Measurements from ENCODE around the gene RSRC1.
"Not testable (repeated sequence)": the region's sequence is repeated elsewhere in the genome, so short reads cannot be mapped to it uniquely, and the experiment has no call there.

The RSRC1 gene

GRCh38 chr3:158244274-158244673 lies 134.4 kb downstream of the RSRC1 start:
- no peak for DNase-seq

DNA sequence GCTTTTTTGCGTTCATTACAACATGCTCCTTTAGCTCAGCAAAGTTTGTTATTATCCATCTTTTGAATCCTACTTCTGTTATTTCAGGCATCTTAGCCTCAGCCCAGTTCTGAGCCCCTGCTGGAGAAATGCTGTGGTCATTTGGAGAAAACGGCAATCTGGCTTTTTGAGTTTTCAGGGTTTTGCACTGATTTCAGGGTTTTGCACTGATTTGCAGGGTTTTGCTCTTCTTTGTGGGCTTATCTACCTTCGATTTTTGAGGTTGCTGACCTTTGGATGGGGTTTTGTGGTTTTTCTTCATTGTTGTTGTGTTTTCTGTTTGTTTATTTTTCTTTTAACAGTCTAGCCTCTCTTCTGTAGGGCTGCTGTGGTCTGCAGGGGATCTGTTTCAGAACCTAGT lies 137.4 kb downstream of the RSRC1 start:
- DNase-seq = no peak

GRCh38 chr3:158248261-158248660 lies 138.4 kb downstream of the RSRC1 start:
- no peak for DNase-seq

DNA sequence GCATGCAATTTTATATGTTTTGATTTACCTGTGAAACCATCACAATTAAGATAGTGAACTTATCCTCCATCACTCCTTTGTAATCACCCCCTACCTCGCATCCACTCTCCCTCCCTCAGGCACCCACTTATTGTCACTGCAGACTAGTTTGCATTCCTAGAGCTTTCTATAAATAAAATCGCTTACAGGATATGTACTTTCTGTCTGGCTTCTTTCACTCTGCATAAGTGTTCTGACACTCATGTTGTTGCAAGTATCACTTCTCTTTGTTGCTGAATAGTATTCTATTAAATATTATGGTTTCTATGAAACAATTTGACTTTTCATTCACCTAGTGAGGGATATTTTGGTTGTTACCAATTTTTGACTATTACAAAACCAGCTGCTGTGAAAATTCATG lies 139.3 kb downstream of the RSRC1 start:
- no peak for DNase-seq

DNA sequence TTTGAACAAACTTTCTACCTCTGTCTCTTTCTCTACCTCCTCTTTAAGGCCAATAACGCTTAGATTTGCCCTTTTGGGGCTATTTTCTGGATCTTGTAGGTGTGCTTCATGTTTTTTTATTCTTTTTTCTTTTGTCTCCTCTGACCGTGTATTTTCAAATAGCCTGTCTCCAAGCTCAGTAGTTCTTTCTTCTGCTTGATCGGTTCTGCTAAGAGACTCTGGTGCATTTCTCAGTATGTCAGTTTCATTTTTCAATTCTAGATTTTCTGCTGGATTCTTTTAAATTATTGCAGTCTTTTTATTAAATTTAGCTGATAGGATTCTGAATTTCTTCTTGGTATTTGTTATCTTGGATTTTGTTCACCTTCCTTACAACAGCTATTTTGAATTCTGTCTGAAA lies 148.7 kb downstream of the RSRC1 start:
- DNase-seq = no peak

DNA sequence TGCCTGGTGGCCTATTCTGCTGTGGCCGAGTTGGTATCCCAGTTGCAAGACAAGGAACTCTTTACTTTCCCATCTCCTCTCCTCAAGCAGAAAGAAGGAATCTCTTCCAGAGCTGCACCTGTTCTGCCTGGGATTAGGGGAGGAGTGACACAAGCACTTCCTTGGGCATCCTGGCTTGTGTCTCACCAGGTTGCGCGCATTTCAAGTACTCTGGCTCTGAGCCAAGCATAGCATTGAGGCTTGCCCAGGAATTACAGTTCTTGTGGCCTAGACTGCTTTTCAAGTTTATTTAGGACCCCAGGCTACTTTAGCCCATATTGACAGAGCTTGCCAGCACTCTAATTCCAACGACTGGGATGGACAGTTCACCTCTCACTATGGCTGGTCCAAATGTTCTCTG lies 150.5 kb downstream of the RSRC1 start:
- no peak for DNase-seq

- no peak for DNase-seq
Observed at GRCh38 chr3:158261371-158261991, 151.6 kb downstream of the RSRC1 start.

DNA sequence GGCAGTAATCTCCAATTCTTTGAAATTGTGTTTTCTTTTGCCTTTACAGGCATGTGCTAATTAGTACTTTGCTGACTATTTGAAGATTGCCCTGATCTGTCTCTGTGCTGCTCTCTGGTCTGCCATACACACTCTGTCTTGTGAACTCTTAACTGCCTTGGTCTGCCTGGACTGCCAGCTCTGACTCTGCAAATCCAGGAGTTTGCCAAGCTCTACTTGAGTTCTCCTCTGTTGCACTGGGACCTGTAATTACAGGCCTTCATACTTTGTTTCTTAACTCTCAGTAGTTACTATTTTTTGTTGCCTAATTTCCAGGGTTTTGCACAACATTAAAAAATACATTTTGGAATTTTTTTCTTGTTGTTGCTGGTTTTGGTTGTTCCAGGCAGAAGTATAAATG lies 155.0 kb downstream of the RSRC1 start:
- DNase-seq = no peak

GRCh38 chr3:158267015-158267414 lies 157.1 kb downstream of the RSRC1 start:
- DNase-seq = no peak

GRCh38 chr3:158269942-158270341 lies 160.1 kb downstream of the RSRC1 start:
- no peak for DNase-seq

DNA sequence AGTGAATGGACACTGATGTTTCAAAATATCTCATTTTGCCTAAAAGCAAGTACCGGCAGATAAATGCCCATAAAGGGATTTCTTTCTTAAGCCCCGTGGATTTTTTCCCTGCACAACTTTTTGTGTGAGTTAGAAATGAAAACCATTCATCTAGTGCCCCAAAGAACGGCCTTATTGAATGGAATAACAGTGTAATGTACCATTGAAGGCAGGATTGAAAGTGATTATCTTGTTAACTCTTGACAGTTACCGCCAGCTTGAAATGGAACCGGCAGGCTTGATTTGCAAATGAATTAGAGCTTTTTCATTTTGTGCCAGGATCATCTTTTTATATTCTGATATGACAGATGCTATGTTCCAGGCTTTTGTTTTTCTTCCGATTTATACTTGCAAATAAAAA lies 162.2 kb downstream of the RSRC1 start:
- no peak for DNase-seq

DNA sequence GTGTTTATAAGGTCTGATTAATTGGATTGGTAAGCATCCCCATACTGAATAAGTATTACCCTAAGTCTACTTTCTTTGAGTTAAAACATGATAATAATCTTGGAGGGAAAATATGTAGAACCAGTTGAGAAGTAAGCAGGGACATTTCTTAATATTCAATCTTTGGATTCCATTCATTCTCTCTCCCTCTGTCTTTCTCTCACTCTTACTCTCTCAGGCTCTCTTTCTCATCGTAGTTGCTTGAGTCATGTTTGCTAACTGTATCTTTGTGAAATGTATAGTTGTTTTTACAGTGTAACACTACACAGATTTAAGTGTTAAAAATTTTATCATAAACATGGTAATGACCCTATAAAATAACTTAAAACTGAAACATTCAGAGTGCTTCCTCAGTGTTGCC lies 163.8 kb downstream of the RSRC1 start:
- no peak for DNase-seq

- no peak for DNase-seq
Observed at GRCh38 chr3:158278187-158278586, 168.3 kb downstream of the RSRC1 start.

GRCh38 chr3:158279609-158280008 lies 169.7 kb downstream of the RSRC1 start:
- DNase-seq = no peak

- no peak for DNase-seq
Observed at GRCh38 chr3:158295771-158296170, 185.9 kb downstream of the RSRC1 start.

- no peak for DNase-seq
Observed at GRCh38 chr3:158297940-158298339, 188.1 kb downstream of the RSRC1 start.

DNA sequence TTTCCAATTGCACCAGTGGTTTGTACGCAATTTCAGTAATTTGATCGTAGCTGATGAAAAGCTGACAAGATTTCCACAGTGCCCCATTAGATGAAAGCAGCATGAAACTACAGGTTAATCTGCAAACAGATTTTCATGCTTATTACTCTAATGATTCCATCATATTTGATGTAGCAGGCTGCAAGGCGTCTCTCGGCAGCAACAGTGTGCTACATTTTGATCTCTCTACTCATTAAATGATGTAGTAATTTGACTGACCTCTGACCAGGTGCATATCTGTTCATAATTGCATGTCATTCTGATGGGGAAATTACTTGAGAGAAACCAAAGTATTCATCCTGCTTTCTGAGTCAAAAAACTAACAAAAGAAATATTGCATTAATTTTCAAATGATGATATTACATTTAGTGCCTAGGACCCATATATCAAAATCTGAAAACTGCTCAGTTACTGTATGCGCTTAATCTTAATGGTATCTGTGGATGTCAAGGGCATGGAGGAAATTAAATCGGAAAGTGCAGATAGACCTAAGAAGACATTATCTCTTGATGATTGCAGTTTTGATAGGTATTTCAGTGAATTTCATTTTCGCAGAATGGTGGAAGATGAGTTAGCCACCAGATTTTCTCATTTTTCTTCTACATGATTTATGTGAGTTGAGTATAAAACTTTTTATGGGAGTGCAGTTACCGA lies 198.5 kb downstream of the RSRC1 start:
- DNase-seq = no peak

DNA sequence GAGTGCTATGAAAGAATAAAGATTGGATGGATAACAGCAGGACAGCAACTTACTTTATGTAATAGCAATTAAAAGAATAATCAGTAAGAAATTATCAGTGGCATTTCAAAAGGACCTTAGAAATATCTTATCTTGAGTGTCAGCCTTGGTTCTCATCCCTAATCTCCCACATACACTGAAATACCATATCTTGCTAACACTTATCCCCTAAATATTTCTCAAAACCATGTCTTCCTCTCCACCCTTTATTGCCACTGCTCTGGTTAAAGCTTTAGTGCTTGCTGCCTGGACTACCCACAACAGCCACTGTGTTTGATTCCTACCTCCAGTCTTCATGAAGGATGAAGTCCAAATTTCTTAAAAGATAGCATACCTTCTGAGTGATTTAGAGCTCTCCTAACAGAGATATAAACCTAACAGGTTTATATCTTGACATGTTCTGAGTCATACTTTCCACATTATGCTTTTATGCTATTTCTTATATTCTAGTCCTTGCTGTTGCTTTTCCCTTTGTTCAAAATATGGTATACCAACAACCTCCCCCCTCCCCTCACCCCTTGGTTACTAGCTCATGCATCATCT lies 202.8 kb downstream of the RSRC1 start:
- no peak for DNase-seq

DNA sequence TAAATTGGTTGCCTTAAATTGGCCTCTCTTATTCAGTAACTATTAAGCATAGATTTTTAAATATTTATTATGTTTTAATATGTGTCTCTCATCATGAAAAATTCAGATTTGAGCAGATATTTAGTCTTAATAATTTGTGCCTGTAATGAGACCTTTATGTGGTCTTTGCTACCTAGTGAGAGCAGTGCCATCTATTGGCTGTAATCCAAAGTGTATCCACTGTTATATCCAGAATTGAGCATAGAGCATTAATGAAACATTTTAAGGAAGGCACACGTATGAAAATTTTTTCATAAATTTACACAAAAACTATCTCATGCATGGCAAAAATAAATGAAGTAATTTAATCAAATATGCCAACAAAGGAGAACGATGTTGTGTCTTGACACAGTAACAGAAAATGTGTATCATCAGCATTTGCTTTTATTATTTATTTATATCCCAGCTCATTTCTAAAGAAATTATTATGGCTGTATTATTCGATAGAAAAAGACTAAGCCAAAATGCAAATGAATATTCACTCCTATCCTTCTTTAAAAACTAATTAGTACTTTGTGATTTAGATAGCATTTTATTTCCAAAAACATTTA lies 203.5 kb downstream of the RSRC1 start:
- no peak for DNase-seq

DNA sequence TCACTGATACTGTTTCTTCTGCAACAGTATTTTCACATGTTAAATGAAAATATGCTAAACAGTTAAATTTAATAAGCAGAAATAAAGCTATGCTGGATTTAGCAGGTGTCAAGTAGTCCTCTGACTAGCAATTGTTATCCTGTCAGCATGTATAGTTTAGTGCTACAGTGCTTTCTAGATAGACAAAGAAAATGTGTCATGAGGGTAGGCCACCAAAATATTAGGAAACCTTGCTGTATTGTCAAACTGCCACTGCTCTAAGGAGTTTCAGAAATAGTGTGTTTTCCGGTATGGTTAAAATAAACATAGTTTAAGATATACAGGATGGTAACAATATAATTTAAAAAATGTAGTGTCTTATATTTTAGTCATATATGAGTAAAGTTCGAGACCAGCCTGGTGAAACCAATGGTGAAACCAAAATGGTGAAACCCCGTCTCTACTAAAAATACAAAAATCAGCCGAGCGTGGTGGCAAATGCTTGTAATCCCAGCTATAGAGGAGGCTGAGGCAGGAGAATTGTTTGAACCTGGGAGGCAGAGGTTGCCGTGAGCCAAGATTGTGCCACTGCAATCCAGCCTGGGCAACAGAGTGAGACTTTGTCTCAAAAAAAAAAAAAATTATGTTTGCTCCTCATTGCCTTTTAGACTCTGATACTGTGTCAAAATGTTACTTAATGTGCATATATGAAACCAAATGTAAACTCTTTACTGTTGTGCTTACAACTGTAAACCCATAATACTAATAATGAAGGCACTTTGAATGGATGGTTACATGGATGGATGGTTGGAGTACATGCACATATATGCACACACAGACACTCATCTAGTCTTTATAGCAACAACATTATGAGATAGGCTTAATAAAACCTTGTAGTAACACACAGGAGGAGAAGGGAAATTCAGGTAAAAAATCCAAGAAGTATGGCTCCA lies 204.8 kb downstream of the RSRC1 start:
- no peak for DNase-seq

DNA sequence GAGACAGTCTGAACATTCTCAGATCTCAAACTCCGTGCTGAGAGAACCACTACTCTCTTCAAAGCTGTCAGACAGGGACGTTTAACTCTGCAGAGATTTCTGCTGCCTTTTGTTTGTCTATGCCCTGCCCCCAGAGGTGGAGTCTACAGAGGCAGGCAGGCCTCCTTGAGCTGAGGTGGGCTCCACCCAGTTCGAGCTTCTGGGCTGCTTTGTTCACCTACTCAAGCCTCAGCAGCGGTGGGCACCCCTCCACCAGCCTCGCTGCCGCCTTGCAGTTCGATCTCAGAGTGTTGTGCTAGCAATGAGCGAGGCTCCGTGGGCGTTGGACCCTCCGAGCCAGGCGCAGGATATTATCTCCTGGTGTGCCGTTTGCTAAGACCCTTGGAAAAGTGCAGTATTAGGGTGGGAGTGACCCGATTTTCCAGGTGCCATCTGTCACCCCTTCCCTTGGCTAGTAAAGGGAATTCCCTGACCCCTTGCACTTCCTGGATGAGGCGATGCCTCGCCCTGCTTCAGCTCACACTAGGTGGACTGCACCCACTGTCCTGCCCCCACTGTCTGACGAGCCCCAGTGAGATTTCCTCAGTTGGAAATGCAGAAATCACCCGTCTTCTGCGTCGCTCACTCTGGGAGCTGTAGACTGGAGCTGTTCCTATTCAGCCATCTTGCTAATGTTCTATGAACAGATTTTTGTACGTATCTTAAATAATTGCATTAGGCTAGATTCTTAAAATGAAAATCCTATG lies 220.0 kb downstream of the RSRC1 start:
- DNase-seq = not testable (repeated sequence)

DNA sequence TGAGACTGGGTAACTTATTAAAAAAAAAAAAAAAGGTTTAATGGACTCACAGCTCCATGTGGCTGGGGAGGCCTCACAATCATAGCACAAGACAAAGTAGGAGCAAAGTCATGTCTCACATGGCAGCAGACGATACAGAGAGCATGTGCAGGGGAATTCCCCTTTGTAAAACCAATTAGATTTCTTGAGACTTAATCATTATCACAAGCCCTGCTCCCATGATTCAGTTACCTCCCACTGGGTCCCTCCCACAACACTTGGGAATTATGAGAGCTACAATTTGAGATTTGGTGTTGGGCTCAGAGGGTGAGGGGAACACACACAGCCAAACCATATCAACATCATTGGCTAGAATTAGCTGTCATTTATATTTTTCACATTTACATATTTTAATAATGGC lies 221.0 kb downstream of the RSRC1 start:
- no peak for DNase-seq
